Ishikawa (cell line): ENCODE measurements around the gene BANP.

ENCODE experiments used
- CEBPB ChIP-seq: IDR thresholded peaks from 2 replicates; pipeline ENCODE4 v1.6.1; 2012
- CREB1 ChIP-seq: IDR thresholded peaks from 2 replicates; pipeline ENCODE4 v1.6.1; 2012; ENCODE audit warnings: low read depth
- EGR1 ChIP-seq: IDR thresholded peaks from 2 replicates; pipeline ENCODE4 v1.6.1; 2012
- EP300 ChIP-seq: IDR thresholded peaks from 2 replicates; pipeline ENCODE4 v1.6.1; 2012; ENCODE audit warnings: borderline replicate concordance
- FOXM1 ChIP-seq: IDR thresholded peaks from 2 replicates; pipeline ENCODE4 v1.6.1; 2012; ENCODE audit warnings: low read depth, borderline replicate concordance
- MAX ChIP-seq: IDR thresholded peaks from 2 replicates; pipeline ENCODE4 v1.6.1; 2012
- NFIC ChIP-seq: IDR thresholded peaks from 2 replicates; pipeline ENCODE4 v1.6.1; 2012
- RAD21 ChIP-seq: IDR thresholded peaks from 2 replicates; pipeline ENCODE4 v1.6.1; 2012; ENCODE audit warnings: low read depth
- REST ChIP-seq: IDR thresholded peaks from 2 replicates; pipeline ENCODE4 v1.6.1; 2012; ENCODE audit warnings: low read depth, mild to moderate bottlenecking
- TAF1 ChIP-seq: IDR thresholded peaks from 2 replicates; pipeline ENCODE4 v1.6.1; 2012; ENCODE audit warnings: low read depth, mild to moderate bottlenecking
- TCF12 ChIP-seq: IDR thresholded peaks from 2 replicates; pipeline ENCODE4 v1.6.1; 2012; ENCODE audit warnings: low read depth
- TEAD4 ChIP-seq: IDR thresholded peaks from 2 replicates; pipeline ENCODE4 v1.6.1; 2012
- USF1 ChIP-seq: IDR thresholded peaks from 2 replicates; pipeline ENCODE4 v1.6.1; 2012
- YY1 ChIP-seq: IDR thresholded peaks from 2 replicates; pipeline ENCODE4 v1.6.1; 2012; ENCODE audit warnings: low read depth
- ZBTB7A ChIP-seq: IDR thresholded peaks from 2 replicates; pipeline ENCODE4 v1.6.1; 2012; ENCODE audit warnings: low read depth

BANP gene

GRCh38 chr16:87979352-87979751 lies 28.1 kb downstream of the BANP start:
- TF ChIP-seq YY1 (no peak), TAF1 (no peak), USF1 (no peak), EP300 (no peak), FOXM1 (no peak), CEBPB (no peak), MAX (no peak), REST (no peak), RAD21 (no peak), ZBTB7A (no peak)

GRCh38 chr16:87982581-87983041 lies 31.4 kb downstream of the BANP start:
- no peak for TF ChIP-seq USF1

- TF ChIP-seq ZBTB7A (no peak), USF1 (no peak), YY1 (no peak), REST (no peak), FOXM1 (no peak), RAD21 (no peak), TCF12 (no peak), EP300 (no peak), NFIC (no peak), TAF1 (no peak), MAX (no peak), CREB1 (no peak), CEBPB (no peak)
Measured at GRCh38 chr16:87984632-87985267, 33.5 kb downstream of the BANP start.

GRCh38 chr16:87993901-87994300 lies 42.7 kb downstream of the BANP start:
- TF ChIP-seq REST (no peak), MAX (no peak), USF1 (no peak), TEAD4 (no peak), FOXM1 (no peak), CREB1 (no peak), EP300 (no peak), TCF12 (no peak), NFIC (no peak), TAF1 (no peak), YY1 (no peak), RAD21 (no peak), EGR1 (no peak), ZBTB7A (no peak), CEBPB (no peak)
